ENCODE measurements around the gene PAX2.

Gene PAX2

DNA sequence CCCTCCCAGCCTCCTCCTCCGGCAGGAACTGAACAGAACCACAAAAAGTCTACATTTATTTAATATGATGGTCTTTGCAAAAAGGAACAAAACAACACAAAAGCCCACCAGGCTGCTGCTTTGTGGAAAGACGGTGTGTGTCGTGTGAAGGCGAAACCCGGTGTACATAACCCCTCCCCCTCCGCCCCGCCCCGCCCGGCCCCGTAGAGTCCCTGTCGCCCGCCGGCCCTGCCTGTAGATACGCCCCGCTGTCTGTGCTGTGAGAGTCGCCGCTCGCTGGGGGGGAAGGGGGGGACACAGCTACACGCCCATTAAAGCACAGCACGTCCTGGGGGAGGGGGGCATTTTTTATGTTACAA is 83.3 kb downstream of the PAX2 start:
- Histone ChIP-seq H3K9me3 (ENCODE audit: control insufficient read depth in 1 of 2, low read length in 2 of 2) (peaks cover 0 to 4% of the 10 kb centered on the region in 2 donors), H3K36me3 (ENCODE audit: control insufficient read depth in 1 of 2, insufficient read depth in 2 of 2, low read length in 2 of 2) (no peaks in the 10 kb centered on the region), H3K27ac (ENCODE audit: low read length) (no peak overlapping the region), H3K4me3 (ENCODE audit: low read depth in 1 of 2, low read length in 2 of 2) (peak overlapping the region in 1 of 2 donors; percentile 54), H3K4me1 (ENCODE audit: control insufficient read depth in 1 of 2, insufficient read depth in 2 of 2, low read length in 2 of 2) (peaks cover 0 to 35% of the 10 kb centered on the region in 2 donors), H3K27me3 (ENCODE audit: low read depth, low read length) (peaks cover 70% of the 10 kb centered on the region)

DNA sequence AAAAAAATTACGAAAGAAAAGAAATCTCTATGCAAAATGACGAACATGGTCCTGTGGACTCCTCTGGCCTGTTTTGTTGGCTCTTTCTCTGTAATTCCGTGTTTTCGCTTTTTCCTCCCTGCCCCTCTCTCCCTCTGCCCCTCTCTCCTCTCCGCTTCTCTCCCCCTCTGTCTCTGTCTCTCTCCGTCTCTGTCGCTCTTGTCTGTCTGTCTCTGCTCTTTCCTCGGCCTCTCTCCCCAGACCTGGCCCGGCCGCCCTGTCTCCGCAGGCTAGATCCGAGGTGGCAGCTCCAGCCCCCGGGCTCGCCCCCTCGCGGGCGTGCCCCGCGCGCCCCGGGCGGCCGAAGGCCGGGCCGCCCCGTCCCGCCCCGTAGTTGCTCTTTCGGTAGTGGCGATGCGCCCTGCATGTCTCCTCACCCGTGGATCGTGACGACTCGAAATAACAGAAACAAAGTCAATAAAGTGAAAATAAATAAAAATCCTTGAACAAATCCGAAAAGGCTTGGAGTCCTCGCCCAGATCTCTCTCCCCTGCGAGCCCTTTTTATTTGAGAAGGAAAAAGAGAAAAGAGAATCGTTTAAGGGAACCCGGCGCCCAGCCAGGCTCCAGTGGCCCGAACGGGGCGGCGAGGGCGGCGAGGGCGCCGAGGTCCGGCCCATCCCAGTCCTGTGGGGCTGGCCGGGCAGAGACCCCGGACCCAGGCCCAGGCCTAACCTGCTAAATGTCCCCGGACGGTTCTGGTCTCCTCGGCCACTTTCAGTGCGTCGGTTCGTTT is 83.9 kb downstream of the PAX2 start:
- peak overlapping the region; percentile 30 to 54 for H3K4me3 ChIP-seq (ENCODE audit: low read depth in 1 of 2, low read length in 2 of 2)
- peaks cover 0 to 35% of the 10 kb centered on the region in 2 donors for H3K4me1 ChIP-seq (ENCODE audit: control insufficient read depth in 1 of 2, insufficient read depth in 2 of 2, low read length in 2 of 2)
- peaks cover 70% of the 10 kb centered on the region for H3K27me3 ChIP-seq (ENCODE audit: low read depth, low read length)
- no peak overlapping the region for H3K27ac ChIP-seq (ENCODE audit: low read length)
- peaks cover 0 to 4% of the 10 kb centered on the region in 2 donors for H3K9me3 ChIP-seq (ENCODE audit: control insufficient read depth in 1 of 2, low read length in 2 of 2)
- no peaks in the 10 kb centered on the region for H3K36me3 ChIP-seq (ENCODE audit: control insufficient read depth in 1 of 2, insufficient read depth in 2 of 2, low read length in 2 of 2)

DNA sequence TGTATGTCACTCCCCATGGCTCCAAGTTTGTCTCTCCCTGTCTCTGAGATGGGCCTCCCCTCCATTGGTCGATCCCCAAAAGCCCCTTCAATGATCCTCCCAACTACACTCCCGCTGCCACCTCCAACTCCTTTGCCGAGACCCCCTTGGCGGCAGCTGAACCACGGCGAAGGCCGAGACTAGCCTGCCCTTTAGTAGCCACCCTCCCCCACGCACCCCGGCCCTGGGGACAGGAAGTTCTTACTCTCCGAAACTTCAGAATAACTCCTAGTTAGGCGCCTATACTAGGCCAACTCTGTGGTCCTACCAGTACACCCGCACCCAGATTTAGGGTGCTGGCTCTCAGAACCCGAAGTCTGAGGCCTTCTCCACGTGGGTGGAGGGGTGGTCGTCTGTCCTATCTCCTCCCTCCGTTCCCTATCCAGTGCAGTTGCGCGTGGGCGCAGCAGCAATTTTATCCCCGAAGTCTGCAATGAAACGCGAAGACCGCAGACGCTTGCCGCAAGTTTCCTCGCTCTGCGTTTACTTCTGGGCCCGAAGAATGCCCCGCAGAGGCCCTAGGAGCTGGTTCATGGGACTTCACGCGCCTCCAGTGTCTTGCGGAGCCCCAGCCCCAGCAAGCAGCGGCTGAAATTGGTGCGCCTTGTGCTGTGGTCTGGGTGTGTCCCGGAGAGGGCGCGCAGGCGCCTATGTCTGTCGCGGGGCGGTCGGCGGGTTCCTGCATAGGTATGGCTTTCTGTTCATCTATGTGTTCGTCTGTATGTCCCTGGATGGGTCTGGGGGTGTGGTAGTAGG is 84.7 kb downstream of the PAX2 start:
- Histone ChIP-seq H3K9me3 (ENCODE audit: control insufficient read depth in 1 of 2, low read length in 2 of 2) (peaks cover 0 to 4% of the 10 kb centered on the region in 2 donors), H3K27ac (ENCODE audit: low read length) (no peak overlapping the region), H3K36me3 (ENCODE audit: control insufficient read depth in 1 of 2, insufficient read depth in 2 of 2, low read length in 2 of 2) (no peaks in the 10 kb centered on the region), H3K4me3 (ENCODE audit: low read depth in 1 of 2, low read length in 2 of 2) (no peak overlapping the region), H3K4me1 (ENCODE audit: control insufficient read depth in 1 of 2, insufficient read depth in 2 of 2, low read length in 2 of 2) (peaks cover 0 to 35% of the 10 kb centered on the region in 2 donors), H3K27me3 (ENCODE audit: low read depth, low read length) (peaks cover 64% of the 10 kb centered on the region)

DNA sequence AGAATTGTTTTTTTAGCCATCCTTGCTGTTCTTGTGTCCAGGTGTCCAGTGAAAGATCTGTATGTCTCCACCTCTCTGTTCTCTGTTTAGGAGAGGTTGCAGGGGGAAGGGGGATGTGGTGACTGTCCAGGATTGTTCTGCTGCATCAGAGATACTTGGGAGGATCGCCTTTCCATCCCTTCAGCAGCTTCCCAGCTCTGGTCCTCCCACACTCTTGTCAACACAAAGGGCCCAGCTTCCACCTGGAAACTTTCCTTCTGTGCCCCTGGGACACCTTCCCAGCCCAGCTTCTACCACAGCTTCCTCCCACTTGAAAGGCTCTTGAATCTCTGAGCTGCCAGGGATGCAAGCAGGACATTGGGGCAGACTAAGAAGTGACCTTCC is 85.3 kb downstream of the PAX2 start:
- Histone ChIP-seq H3K36me3 (ENCODE audit: control insufficient read depth in 1 of 2, insufficient read depth in 2 of 2, low read length in 2 of 2) (no peaks in the 10 kb centered on the region), H3K27ac (ENCODE audit: low read length) (no peak overlapping the region), H3K9me3 (ENCODE audit: control insufficient read depth in 1 of 2, low read length in 2 of 2) (peaks cover 0 to 4% of the 10 kb centered on the region in 2 donors), H3K4me3 (ENCODE audit: low read depth in 1 of 2, low read length in 2 of 2) (no peak overlapping the region), H3K27me3 (ENCODE audit: low read depth, low read length) (peaks cover 63% of the 10 kb centered on the region), H3K4me1 (ENCODE audit: control insufficient read depth in 1 of 2, insufficient read depth in 2 of 2, low read length in 2 of 2) (peaks cover 0 to 35% of the 10 kb centered on the region in 2 donors)

DNA sequence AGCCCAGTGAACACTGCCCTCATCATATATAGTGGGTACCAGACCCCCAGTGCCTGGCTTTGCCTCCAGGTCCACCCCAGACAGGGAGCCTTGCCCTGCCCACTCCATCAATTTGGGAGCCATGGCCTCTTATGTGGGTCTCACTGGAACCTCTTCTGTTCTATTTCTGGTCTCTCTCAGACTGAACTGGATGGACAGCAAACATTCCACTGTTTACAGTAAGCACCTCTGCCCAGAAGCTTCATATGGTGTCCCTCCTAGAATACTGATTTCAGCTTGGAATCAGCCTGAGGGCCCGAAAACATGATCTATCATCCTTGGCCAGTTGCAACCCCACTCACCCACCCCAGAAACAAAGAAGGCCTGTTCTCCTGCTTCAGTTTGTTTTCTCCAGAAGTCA is 86.4 kb downstream of the PAX2 start:
- no peak overlapping the region for H3K4me3 ChIP-seq (ENCODE audit: low read depth in 1 of 2, low read length in 2 of 2)
- H3K9me3 ChIP-seq (ENCODE audit: control insufficient read depth in 1 of 2, low read length in 2 of 2), result peaks cover 0 to 4% of the 10 kb centered on the region in 2 donors
- H3K27me3 ChIP-seq (ENCODE audit: low read depth, low read length), result peaks cover 55% of the 10 kb centered on the region
- no peaks in the 10 kb centered on the region for H3K36me3 ChIP-seq (ENCODE audit: control insufficient read depth in 1 of 2, insufficient read depth in 2 of 2, low read length in 2 of 2)
- H3K4me1 ChIP-seq (ENCODE audit: control insufficient read depth in 1 of 2, insufficient read depth in 2 of 2, low read length in 2 of 2), result peaks cover 0 to 30% of the 10 kb centered on the region in 2 donors
- no peak overlapping the region for H3K27ac ChIP-seq (ENCODE audit: low read length)

DNA sequence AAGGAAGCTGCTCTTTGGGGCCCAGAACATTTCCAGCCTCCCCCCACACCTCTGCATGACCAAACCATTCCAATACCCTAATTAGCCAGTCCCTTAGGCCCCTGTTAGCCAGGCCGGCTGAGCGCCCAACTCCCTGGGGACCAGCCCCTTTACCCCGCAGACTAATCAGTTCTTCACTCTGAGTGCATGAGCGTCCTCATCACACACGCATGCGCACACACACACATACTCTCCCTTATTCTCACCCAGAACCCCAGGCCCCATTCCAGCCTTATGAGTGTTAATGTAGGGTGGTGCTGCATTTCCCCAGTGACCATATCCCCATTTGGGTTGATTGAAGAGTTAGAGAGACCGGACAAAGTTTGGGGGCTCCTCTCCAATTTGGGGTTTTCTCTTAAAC is 90.4 kb downstream of the PAX2 start:
- Histone ChIP-seq H3K9me3 (ENCODE audit: control insufficient read depth in 1 of 2, low read length in 2 of 2) (peaks cover 0 to 3% of the 10 kb centered on the region in 2 donors), H3K4me1 (ENCODE audit: control insufficient read depth in 1 of 2, insufficient read depth in 2 of 2, low read length in 2 of 2) (no peaks in the 10 kb centered on the region), H3K4me3 (ENCODE audit: low read depth in 1 of 2, low read length in 2 of 2) (no peak overlapping the region), H3K36me3 (ENCODE audit: control insufficient read depth in 1 of 2, insufficient read depth in 2 of 2, low read length in 2 of 2) (no peaks in the 10 kb centered on the region), H3K27me3 (ENCODE audit: low read depth, low read length) (peaks cover 28% of the 10 kb centered on the region), H3K27ac (ENCODE audit: low read length) (no peak overlapping the region)

DNA sequence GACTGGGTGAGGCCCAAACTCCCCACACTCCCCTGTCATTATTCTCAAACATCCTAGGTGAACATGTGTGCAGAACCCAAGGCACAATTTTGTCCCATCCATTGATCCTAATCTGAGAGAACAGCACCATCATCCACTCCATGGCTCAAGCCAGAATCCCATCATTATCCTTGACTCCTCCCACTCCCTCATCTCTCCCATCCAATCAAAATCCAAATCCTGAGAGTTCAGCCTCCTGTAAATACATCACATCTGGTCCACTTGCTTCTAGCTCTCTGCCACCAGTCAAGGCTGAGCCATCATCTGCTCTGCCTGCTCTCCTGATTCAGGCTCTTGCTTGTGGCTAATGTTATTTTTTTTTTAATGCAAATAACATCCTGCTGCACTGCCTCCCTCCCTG is 91.5 kb downstream of the PAX2 start:
- peaks cover 24% of the 10 kb centered on the region for H3K27me3 ChIP-seq (ENCODE audit: low read depth, low read length)
- no peaks in the 10 kb centered on the region for H3K9me3 ChIP-seq (ENCODE audit: control insufficient read depth in 1 of 2, low read length in 2 of 2)
- no peak overlapping the region for H3K4me3 ChIP-seq (ENCODE audit: low read depth in 1 of 2, low read length in 2 of 2)

DNA sequence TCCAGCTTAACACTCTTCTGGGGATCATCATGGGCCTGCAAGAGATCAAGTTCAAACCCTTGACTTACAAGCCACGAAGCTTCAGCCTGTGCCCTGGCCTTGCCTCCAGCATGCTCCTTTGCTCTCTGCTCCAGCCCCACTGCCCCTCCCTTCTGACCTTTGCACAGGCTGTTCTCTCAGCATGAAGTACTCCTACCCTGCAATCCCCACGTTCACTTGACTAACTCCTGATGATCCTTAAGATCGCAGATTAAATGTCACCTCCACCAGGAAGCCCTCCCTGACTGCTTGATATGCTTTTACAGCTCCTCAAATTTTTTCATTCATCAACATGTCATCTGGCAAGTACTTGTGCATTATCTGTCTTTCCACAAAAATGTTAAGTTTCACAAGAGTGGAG is 91.9 kb downstream of the PAX2 start:
- H3K4me1 ChIP-seq (ENCODE audit: control insufficient read depth in 1 of 2, insufficient read depth in 2 of 2, low read length in 2 of 2), result no peaks in the 10 kb centered on the region
- H3K4me3 ChIP-seq (ENCODE audit: low read depth in 1 of 2, low read length in 2 of 2), result no peak overlapping the region
- no peak overlapping the region for H3K27ac ChIP-seq (ENCODE audit: low read length)
- H3K9me3 ChIP-seq (ENCODE audit: control insufficient read depth in 1 of 2, low read length in 2 of 2), result no peaks in the 10 kb centered on the region
- no peaks in the 10 kb centered on the region for H3K36me3 ChIP-seq (ENCODE audit: control insufficient read depth in 1 of 2, insufficient read depth in 2 of 2, low read length in 2 of 2)
- peaks cover 20% of the 10 kb centered on the region for H3K27me3 ChIP-seq (ENCODE audit: low read depth, low read length)

More for the DNA sequence above, 91.5 kb downstream of the PAX2 start:
- no peak overlapping the region for H3K27ac ChIP-seq (ENCODE audit: low read length)
- no peaks in the 10 kb centered on the region for H3K4me1 ChIP-seq (ENCODE audit: control insufficient read depth in 1 of 2, insufficient read depth in 2 of 2, low read length in 2 of 2)
- no peaks in the 10 kb centered on the region for H3K36me3 ChIP-seq (ENCODE audit: control insufficient read depth in 1 of 2, insufficient read depth in 2 of 2, low read length in 2 of 2)

DNA sequence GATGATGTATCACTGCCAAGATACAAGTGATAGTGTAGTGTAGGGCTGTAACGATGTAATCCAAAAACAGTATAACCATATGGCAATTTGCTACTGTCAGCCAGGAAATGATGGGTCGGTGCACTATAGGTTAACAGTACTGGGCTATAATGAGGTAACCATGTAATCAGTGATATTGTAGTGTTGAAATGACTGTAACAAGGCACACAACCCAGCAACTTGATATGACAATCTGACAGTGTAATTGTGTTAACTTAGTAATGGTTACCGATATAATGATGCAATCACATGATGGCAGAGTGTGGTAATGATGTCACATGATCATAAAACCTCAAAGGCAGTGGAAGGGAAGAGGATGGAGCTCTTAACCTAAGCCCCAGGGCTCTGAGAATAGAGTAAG is 93.6 kb downstream of the PAX2 start:
- Histone ChIP-seq H3K4me1 (ENCODE audit: control insufficient read depth in 1 of 2, insufficient read depth in 2 of 2, low read length in 2 of 2) (no peaks in the 10 kb centered on the region), H3K27me3 (ENCODE audit: low read depth, low read length) (peaks cover 16% of the 10 kb centered on the region), H3K4me3 (ENCODE audit: low read depth in 1 of 2, low read length in 2 of 2) (no peak overlapping the region), H3K36me3 (ENCODE audit: control insufficient read depth in 1 of 2, insufficient read depth in 2 of 2, low read length in 2 of 2) (no peaks in the 10 kb centered on the region), H3K9me3 (ENCODE audit: control insufficient read depth in 1 of 2, low read length in 2 of 2) (no peaks in the 10 kb centered on the region), H3K27ac (ENCODE audit: low read length) (no peak overlapping the region)

DNA sequence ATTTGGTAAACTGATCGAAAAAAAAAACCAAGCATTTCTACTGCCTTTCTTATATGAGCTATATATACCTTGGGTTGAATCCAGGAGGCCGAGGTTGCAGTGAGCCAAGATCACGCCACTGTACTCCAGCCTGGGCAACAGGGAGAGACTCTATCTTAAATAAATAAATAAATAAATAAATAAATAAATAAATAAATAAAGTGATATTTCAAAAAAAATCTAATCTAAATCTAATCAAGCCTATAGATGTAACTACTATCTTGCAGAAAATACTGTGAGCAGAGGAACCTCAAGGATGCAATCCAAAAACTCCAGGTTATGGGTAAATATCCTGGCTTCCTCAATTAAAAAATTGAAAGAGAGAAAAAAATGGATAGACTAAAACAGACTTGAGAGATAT is 96.1 kb downstream of the PAX2 start:
- H3K27me3 ChIP-seq (ENCODE audit: low read depth, low read length), result peaks cover 10% of the 10 kb centered on the region
- no peaks in the 10 kb centered on the region for H3K36me3 ChIP-seq (ENCODE audit: control insufficient read depth in 1 of 2, insufficient read depth in 2 of 2, low read length in 2 of 2)
- H3K4me3 ChIP-seq (ENCODE audit: low read depth in 1 of 2, low read length in 2 of 2), result no peak overlapping the region
- no peak overlapping the region for H3K27ac ChIP-seq (ENCODE audit: low read length)
- no peaks in the 10 kb centered on the region for H3K4me1 ChIP-seq (ENCODE audit: control insufficient read depth in 1 of 2, insufficient read depth in 2 of 2, low read length in 2 of 2)
- H3K9me3 ChIP-seq (ENCODE audit: control insufficient read depth in 1 of 2, low read length in 2 of 2), result no peaks in the 10 kb centered on the region

DNA sequence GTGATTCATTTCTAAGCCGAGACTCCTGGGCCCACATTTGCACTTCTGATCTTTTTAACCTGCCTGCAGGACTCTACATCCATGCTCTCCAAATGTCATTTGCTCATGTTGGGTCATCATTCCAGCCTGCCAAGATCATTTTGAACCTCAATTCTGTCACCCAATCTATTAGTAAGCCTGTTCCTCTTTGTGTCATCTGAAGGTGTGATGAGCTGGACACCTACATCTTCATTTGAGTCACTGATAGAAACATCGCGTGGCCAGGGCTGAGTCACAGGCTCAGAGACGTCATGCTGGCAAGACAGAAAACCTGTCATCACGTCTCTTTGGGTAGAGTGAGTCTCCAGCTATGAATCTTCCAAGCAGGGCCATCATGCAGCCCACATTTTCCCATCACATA is 102.1 kb downstream of the PAX2 start:
- no peak overlapping the region for H3K4me3 ChIP-seq (ENCODE audit: low read depth in 1 of 2, low read length in 2 of 2)
- no peaks in the 10 kb centered on the region for H3K4me1 ChIP-seq (ENCODE audit: control insufficient read depth in 1 of 2, insufficient read depth in 2 of 2, low read length in 2 of 2)
- H3K27me3 ChIP-seq (ENCODE audit: low read depth, low read length), result peaks cover 12% of the 10 kb centered on the region
- no peaks in the 10 kb centered on the region for H3K36me3 ChIP-seq (ENCODE audit: control insufficient read depth in 1 of 2, insufficient read depth in 2 of 2, low read length in 2 of 2)
- H3K9me3 ChIP-seq (ENCODE audit: control insufficient read depth in 1 of 2, low read length in 2 of 2), result no peaks in the 10 kb centered on the region
- H3K27ac ChIP-seq (ENCODE audit: low read length), result no peak overlapping the region

Data from muscle layer of duodenum (tissue), 2 donors.